Measurements from ENCODE around the gene MRPS15. TPM values are rescaled to one million over a fixed set of nuclear protein-coding genes. Genes with fewer than 3 reads are reported as not detected.

The MRPS15 gene
- total RNA-seq, 1 donor from 2014 or later = 47.7 TPM

- DNase-seq (ENCODE audit: low read depth) = no peak
These were observed 6.5 kb downstream of the MRPS15 start for GRCh38 chr1:36457691-36458090.

- DNase-seq (ENCODE audit: low read depth) = no peak
These were observed 7.7 kb downstream of the MRPS15 start for GRCh38 chr1:36456391-36456928.

- no peak for DNase-seq (ENCODE audit: low read depth)
These were observed 8.8 kb downstream of the MRPS15 start for GRCh38 chr1:36455386-36455785.

GRCh38 chr1:36453600-36454388 lies 10.4 kb downstream of the MRPS15 start:
- no peak for DNase-seq (ENCODE audit: low read depth)

- DNase-seq (ENCODE audit: low read depth) = no peak
These were observed 11.1 kb downstream of the MRPS15 start for GRCh38 chr1:36453051-36453450.

GRCh38 chr1:36450919-36451305 lies 13.3 kb downstream of the MRPS15 start:
- no peak for DNase-seq (ENCODE audit: low read depth)

GRCh38 chr1:36450270-36450918 lies 13.8 kb downstream of the MRPS15 start, which contains the start of gene OSCP1:
OSCP1 (minus strand) TSS chr1:36450451; CDS start chr1:36450369, 82 bp downstream.
- peak; percentile 92 for DNase-seq (ENCODE audit: low read depth)

- no peak for DNase-seq (ENCODE audit: low read depth)
These were observed 15.6 kb downstream of the MRPS15 start for GRCh38 chr1:36448530-36449056.

- DNase-seq (ENCODE audit: low read depth) = no peak
These were observed 16.7 kb downstream of the MRPS15 start for GRCh38 chr1:36447450-36447849.

GRCh38 chr1:36446746-36447145 lies 17.4 kb downstream of the MRPS15 start:
- no peak for DNase-seq (ENCODE audit: low read depth)

- no peak for DNase-seq (ENCODE audit: low read depth)
These were observed 17.9 kb downstream of the MRPS15 start for GRCh38 chr1:36446271-36446670.

- no peak for DNase-seq (ENCODE audit: low read depth)
These were observed 20.9 kb downstream of the MRPS15 start for GRCh38 chr1:36443297-36443696.

GRCh38 chr1:36442337-36442736 lies 21.8 kb downstream of the MRPS15 start:
- no peak for DNase-seq (ENCODE audit: low read depth)

GRCh38 chr1:36440646-36441045 lies 23.5 kb downstream of the MRPS15 start:
- DNase-seq (ENCODE audit: low read depth) = peak; percentile 57

GRCh38 chr1:36440044-36440443 lies 24.1 kb downstream of the MRPS15 start:
- DNase-seq (ENCODE audit: low read depth) = peak; percentile 27

- DNase-seq (ENCODE audit: low read depth) = no peak
These were observed 25.5 kb downstream of the MRPS15 start for GRCh38 chr1:36438715-36439114.

GRCh38 chr1:36436821-36437220 lies 27.4 kb downstream of the MRPS15 start:
- peak; percentile 88 for DNase-seq (ENCODE audit: low read depth)

- peak; percentile 26 for DNase-seq (ENCODE audit: low read depth)
These were observed 31.1 kb downstream of the MRPS15 start for GRCh38 chr1:36433102-36433501.

- peak; percentile 85 for DNase-seq (ENCODE audit: low read depth)
These were observed 31.6 kb downstream of the MRPS15 start for GRCh38 chr1:36432616-36433015.

GRCh38 chr1:36425791-36426190 lies 38.4 kb downstream of the MRPS15 start:
- DNase-seq (ENCODE audit: low read depth) = no peak

- no peak for DNase-seq (ENCODE audit: low read depth)
These were observed 42.5 kb downstream of the MRPS15 start for GRCh38 chr1:36421649-36422048.

- DNase-seq (ENCODE audit: low read depth) = peak; percentile 72
These were observed 43.3 kb downstream of the MRPS15 start for GRCh38 chr1:36420836-36421317.

GRCh38 chr1:36420409-36420808 lies 43.8 kb downstream of the MRPS15 start:
- no peak for DNase-seq (ENCODE audit: low read depth)
